H9 (cell line): ENCODE results near the gene CTLA4. TPM values are rescaled to one million over a fixed set of nuclear protein-coding genes. Genes with fewer than 3 reads are reported as not detected.

Source experiments
- DNase-seq: peaks from one replicate; pipeline ENCODE4 v3.0.0-alpha.2; 2017
- H2AFZ ChIP-seq: one replicate; pipeline ENCODE4 v1.6.1; 2013; ENCODE audit warnings: mild to moderate bottlenecking, low read length, control low read depth, moderate library complexity
- H2AK5ac ChIP-seq: 2 replicates; pipeline ENCODE4 v1.6.1; 2013; ENCODE audit warnings: low read length, control low read depth, mixed read lengths; ENCODE audit not compliant: insufficient read length
- H2BK120ac ChIP-seq: one replicate; pipeline ENCODE4 v1.6.1; 2013; ENCODE audit warnings: low read depth, mild to moderate bottlenecking, low read length, control low read depth, inconsistent platforms; ENCODE audit not compliant: poor library complexity, severe bottlenecking
- H2BK12ac ChIP-seq: 2 replicates; pipeline ENCODE4 v1.6.1; 2013; ENCODE audit warnings: low read length, control low read depth, mixed read lengths, low read depth; ENCODE audit not compliant: insufficient read length
- H2BK15ac ChIP-seq: 2 replicates; pipeline ENCODE4 v1.6.1; 2013; ENCODE audit warnings: low read depth, low read length, control low read depth
- H2BK20ac ChIP-seq: one replicate; pipeline ENCODE4 v1.6.1; 2013; ENCODE audit warnings: low read depth, mild to moderate bottlenecking, low read length, control low read depth, inconsistent platforms; ENCODE audit not compliant: poor library complexity, severe bottlenecking
- H2BK5ac ChIP-seq: 2 replicates; pipeline ENCODE4 v1.6.1; 2013; ENCODE audit warnings: low read length, control low read depth, mixed read lengths; ENCODE audit not compliant: insufficient read length
- H3K14ac ChIP-seq: 2 replicates; pipeline ENCODE4 v1.6.1; 2013; ENCODE audit warnings: low read length, control low read depth; ENCODE audit not compliant: insufficient read depth
- H3K18ac ChIP-seq: 2 replicates; pipeline ENCODE4 v1.6.1; 2013; ENCODE audit warnings: low read depth, mild to moderate bottlenecking, mixed read lengths, low read length, control low read depth; ENCODE audit not compliant: insufficient read length
- H3K23ac ChIP-seq: 2 replicates; pipeline ENCODE4 v1.6.1; 2013; ENCODE audit warnings: low read length, control low read depth, mixed read lengths, low read depth; ENCODE audit not compliant: insufficient read length
- H3K23me2 ChIP-seq: 2 replicates; pipeline ENCODE4 v1.6.1; 2013; ENCODE audit warnings: low read depth, mild to moderate bottlenecking, mixed read lengths, low read length, control low read depth; ENCODE audit not compliant: insufficient read length, poor library complexity, severe bottlenecking
- H3K27ac ChIP-seq: 2 replicates; pipeline ENCODE4 v1.5.1; 2013; ENCODE audit warnings: low read length, control low read depth, mixed read lengths, low read depth; ENCODE audit not compliant: insufficient read length
- H3K27me3 ChIP-seq: 2 replicates; pipeline ENCODE4 v1.6.1; 2013; ENCODE audit warnings: low read length, control low read depth, inconsistent platforms; ENCODE audit not compliant: insufficient read depth
- H3K4ac ChIP-seq: 2 replicates; pipeline ENCODE4 v1.6.1; 2013; ENCODE audit warnings: low read depth, mild to moderate bottlenecking, control low read depth, inconsistent platforms, low read length, moderate library complexity
- H3K4me1 ChIP-seq: 2 replicates; pipeline ENCODE4 v1.6.1; 2013; ENCODE audit warnings: low read length, control low read depth, inconsistent platforms; ENCODE audit not compliant: insufficient read depth
- H3K4me2 ChIP-seq: 2 replicates; pipeline ENCODE4 v1.6.1; 2013; ENCODE audit warnings: low read length, control low read depth, mixed read lengths; ENCODE audit not compliant: insufficient read length, insufficient read depth
- H3K56ac ChIP-seq: 2 replicates; pipeline ENCODE4 v1.6.1; 2013; ENCODE audit warnings: low read depth, mild to moderate bottlenecking, mixed read lengths, low read length, control low read depth; ENCODE audit not compliant: insufficient read length
- H3K79me1 ChIP-seq: 2 replicates; pipeline ENCODE4 v1.6.1; 2013; ENCODE audit warnings: low read depth, mild to moderate bottlenecking, moderate library complexity, low read length, control low read depth, inconsistent platforms; ENCODE audit not compliant: insufficient read depth, poor library complexity, severe bottlenecking
- H3K79me2 ChIP-seq: 2 replicates; pipeline ENCODE4 v1.6.1; 2013; ENCODE audit warnings: low read length, control low read depth, inconsistent platforms; ENCODE audit not compliant: insufficient read depth
- H3K9ac ChIP-seq: 2 replicates; pipeline ENCODE4 v1.6.1; 2013; ENCODE audit warnings: low read length, control low read depth, mixed read lengths; ENCODE audit not compliant: insufficient read length; ENCODE audit errors: extremely low read depth
- H3K9me3 ChIP-seq: one replicate; pipeline ENCODE4 v1.6.1; 2013; ENCODE audit warnings: low read depth, low read length, inconsistent platforms; ENCODE audit not compliant: control insufficient read depth
- H3T11ph ChIP-seq: one replicate; pipeline ENCODE4 v1.6.1; 2013; ENCODE audit warnings: mild to moderate bottlenecking, low read length, control low read depth, inconsistent platforms
- H4K20me1 ChIP-seq: one replicate; pipeline ENCODE4 v1.6.1; 2013; ENCODE audit not compliant: control insufficient read depth, insufficient read length, insufficient read depth
- H4K5ac ChIP-seq: 2 replicates; pipeline ENCODE4 v1.6.1; 2013; ENCODE audit warnings: low read depth, mild to moderate bottlenecking, mixed read lengths, low read length, control low read depth; ENCODE audit not compliant: insufficient read length
- H4K8ac ChIP-seq: replicated peaks from 2 replicates; pipeline ENCODE4 v1.6.1; 2013; ENCODE audit warnings: low read length, control low read depth, mixed read lengths, low read depth; ENCODE audit not compliant: insufficient read length
- H4K91ac ChIP-seq: 2 replicates; pipeline ENCODE4 v1.6.1; 2013; ENCODE audit warnings: low read depth, mild to moderate bottlenecking, moderate library complexity, mixed read lengths, low read length, control low read depth; ENCODE audit not compliant: insufficient read length
- H3K27ac Mint-ChIP-seq, 3 experiments: 2 replicates in 2 of 3; 3 replicates in 1 of 3; pipeline ENCODE4 v1.8.0; 2020 to 2021; ENCODE audit warnings: mixed read lengths in 3 of 3, mild to moderate bottlenecking in 1 of 3, moderate library complexity in 1 of 3
- H3K27me3 Mint-ChIP-seq: 2 replicates; pipeline ENCODE4 v1.8.0; 2021; ENCODE audit warnings: low read depth, mild to moderate bottlenecking, moderate library complexity, mixed read lengths
- H3K36me3 Mint-ChIP-seq, 3 experiments: 2 replicates in 2 of 3; 3 replicates in 1 of 3; pipeline ENCODE4 v1.8.0; 2020 to 2021; ENCODE audit warnings: low read depth in 3 of 3, mixed read lengths in 3 of 3; ENCODE audit not compliant: insufficient read depth in 1 of 3
- H3K4me1 Mint-ChIP-seq, 2 experiments: 2 replicates each; pipeline ENCODE4 v1.8.0; 2020; ENCODE audit warnings: mixed read lengths in 2 of 2
- H3K4me3 Mint-ChIP-seq, 2 experiments: 2 replicates in 1 of 2; 3 replicates in 1 of 2; pipeline ENCODE4 v1.8.0; 2020 to 2021; ENCODE audit warnings: mild to moderate bottlenecking in 2 of 2, mixed read lengths in 2 of 2, moderate library complexity in 1 of 2
- H3K9me3 Mint-ChIP-seq, 2 experiments: 2 replicates in 1 of 2; 3 replicates in 1 of 2; pipeline ENCODE4 v1.8.0; 2020; ENCODE audit warnings: mild to moderate bottlenecking in 2 of 2, mixed read lengths in 2 of 2, moderate library complexity in 1 of 2
- WGBS: extraction: QIAGEN DNeasy Blood & Tissue Kit; methylation state at CpG from one replicate; pipeline ENCODE4 v1.1.7; 2013; ENCODE audit warnings: missing lambda C conversion rate, low lambda C conversion rate, mixed read lengths; ENCODE audit not compliant: insufficient read length; ENCODE audit errors: extremely low coverage; 5-methylcytosine and 5-hydroxymethylcytosine counted together
- total RNA-seq: library from RNA; stranded (reverse); gene quantifications from 2 replicates; pipeline ENCODE4 v1.2.1, GENCODE V29; 2021
- TF ChIP-seq, protein P1 (sequence below): fragments of 200-600 bp; sonication (generic); conservative IDR thresholded peaks from 3 replicates; pipeline ENCODE4 v1.8.0; 2021; ENCODE audit warnings: antibody characterized with exemption, mild to moderate bottlenecking

CTLA4 gene
- total RNA-seq, 1 experiment from 2014 or later, result not detected

- Histone ChIP-seq H2BK15ac (no peak overlapping the region), H2BK20ac (no peak overlapping the region), H2BK120ac (no peak overlapping the region), H4K8ac (no peak overlapping the region), H3K18ac (no peak overlapping the region), H4K91ac (no peak overlapping the region), H3K14ac (no peak overlapping the region), H4K5ac (no peak overlapping the region), H3K56ac (no peak overlapping the region), H2AFZ (no peak overlapping the region), H4K20me1 (no peaks in the 10 kb centered on the region), H3K4me2 (no peak overlapping the region), H3K79me1 (no peaks in the 10 kb centered on the region), H2BK12ac (no peak overlapping the region), H3K9me3 (no peaks in the 10 kb centered on the region), H2AK5ac (no peak overlapping the region), H3K9ac (no peak overlapping the region), H2BK5ac (no peak overlapping the region), H3K27ac (no peak overlapping the region), H3K23me2 (no peaks in the 10 kb centered on the region), H3K4me1 (no peaks in the 10 kb centered on the region), H3K27me3 (no peaks in the 10 kb centered on the region), H3K4ac (no peak overlapping the region), H3K23ac (no peak overlapping the region), H3K79me2 (no peaks in the 10 kb centered on the region), H3T11ph (no peak overlapping the region)
- TF ChIP-seq, protein P1, sequence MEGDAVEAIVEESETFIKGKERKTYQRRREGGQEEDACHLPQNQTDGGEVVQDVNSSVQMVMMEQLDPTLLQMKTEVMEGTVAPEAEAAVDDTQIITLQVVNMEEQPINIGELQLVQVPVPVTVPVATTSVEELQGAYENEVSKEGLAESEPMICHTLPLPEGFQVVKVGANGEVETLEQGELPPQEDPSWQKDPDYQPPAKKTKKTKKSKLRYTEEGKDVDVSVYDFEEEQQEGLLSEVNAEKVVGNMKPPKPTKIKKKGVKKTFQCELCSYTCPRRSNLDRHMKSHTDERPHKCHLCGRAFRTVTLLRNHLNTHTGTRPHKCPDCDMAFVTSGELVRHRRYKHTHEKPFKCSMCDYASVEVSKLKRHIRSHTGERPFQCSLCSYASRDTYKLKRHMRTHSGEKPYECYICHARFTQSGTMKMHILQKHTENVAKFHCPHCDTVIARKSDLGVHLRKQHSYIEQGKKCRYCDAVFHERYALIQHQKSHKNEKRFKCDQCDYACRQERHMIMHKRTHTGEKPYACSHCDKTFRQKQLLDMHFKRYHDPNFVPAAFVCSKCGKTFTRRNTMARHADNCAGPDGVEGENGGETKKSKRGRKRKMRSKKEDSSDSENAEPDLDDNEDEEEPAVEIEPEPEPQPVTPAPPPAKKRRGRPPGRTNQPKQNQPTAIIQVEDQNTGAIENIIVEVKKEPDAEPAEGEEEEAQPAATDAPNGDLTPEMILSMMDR, result no peak
- Mint-ChIP-seq H3K27ac (no peak overlapping the region), H3K36me3 (no peaks in the 10 kb centered on the region), H3K4me3 (no peak overlapping the region), H3K27me3 (peaks cover 1% of the 10 kb centered on the region), H3K4me1 (no peaks in the 10 kb centered on the region), H3K9me3 (no peaks in the 10 kb centered on the region)
- 100% methylated on average over 1 of the region's 5 CpGs for WGBS
- DNase-seq, result no peak
Measured at GRCh38 chr2:203842373-203842772, 25.2 kb upstream of the CTLA4 start.
